A549 treated with DMSO at 1 μM for 4 hours (cell line): ENCODE measurements around the gene C9orf152. TPM values are rescaled to one million over a fixed set of nuclear protein-coding genes. Genes with fewer than 3 reads are reported as not detected.

Experiments used
- total RNA-seq: library from RNA; stranded (reverse); fragments of 200-300 nt; extraction: Qiagen RNA extraction; gene quantifications from 5 replicates; pipeline ENCODE4 v1.2.3, GENCODE V29; 2022; ENCODE audit warnings: low read depth

Gene C9orf152
- total RNA-seq: 0.02 to 0.08 TPM (median 0.05 TPM) in 5 replicates

GRCh38 chr9:110208031-110208430 lies at the start of gene C9orf152:
TSS of gene C9orf152 (minus strand) at chr9:110208159. CDS start at chr9:110207579, 580 bp downstream.

GRCh38 chr9:110256380-110257096 lies 48.6 kb upstream of the C9orf152 start, which contains the start of gene TXN:
TSS of gene TXN (minus strand) at chr9:110256507. CDS start at chr9:110256435, 72 bp downstream.

Other genes starting within 250 kb of the C9orf152 start
- gene TXN, start 48.3 kb upstream of the C9orf152 start, total RNA-seq: 1,183 to 1,469 TPM (median 1,301 TPM) in 5 replicates
- gene TXNDC8, start 129.7 kb upstream of the C9orf152 start, total RNA-seq: not detected in 5 replicates